ENCODE measurements around the gene TMEM92. TPM values are rescaled to one million over a fixed set of nuclear protein-coding genes. Genes with fewer than 3 reads are reported as not detected.
A peak's percentile ranks its signal among the peaks of the same experiment; 100 is the strongest.

Gene TMEM92
- total and polyA plus RNA-seq, 2 of the 13 experiments (the other 11 are each of a cell fraction or from before 2014, with no cell fraction given): 0.07 TPM; not detected in 1

DNA sequence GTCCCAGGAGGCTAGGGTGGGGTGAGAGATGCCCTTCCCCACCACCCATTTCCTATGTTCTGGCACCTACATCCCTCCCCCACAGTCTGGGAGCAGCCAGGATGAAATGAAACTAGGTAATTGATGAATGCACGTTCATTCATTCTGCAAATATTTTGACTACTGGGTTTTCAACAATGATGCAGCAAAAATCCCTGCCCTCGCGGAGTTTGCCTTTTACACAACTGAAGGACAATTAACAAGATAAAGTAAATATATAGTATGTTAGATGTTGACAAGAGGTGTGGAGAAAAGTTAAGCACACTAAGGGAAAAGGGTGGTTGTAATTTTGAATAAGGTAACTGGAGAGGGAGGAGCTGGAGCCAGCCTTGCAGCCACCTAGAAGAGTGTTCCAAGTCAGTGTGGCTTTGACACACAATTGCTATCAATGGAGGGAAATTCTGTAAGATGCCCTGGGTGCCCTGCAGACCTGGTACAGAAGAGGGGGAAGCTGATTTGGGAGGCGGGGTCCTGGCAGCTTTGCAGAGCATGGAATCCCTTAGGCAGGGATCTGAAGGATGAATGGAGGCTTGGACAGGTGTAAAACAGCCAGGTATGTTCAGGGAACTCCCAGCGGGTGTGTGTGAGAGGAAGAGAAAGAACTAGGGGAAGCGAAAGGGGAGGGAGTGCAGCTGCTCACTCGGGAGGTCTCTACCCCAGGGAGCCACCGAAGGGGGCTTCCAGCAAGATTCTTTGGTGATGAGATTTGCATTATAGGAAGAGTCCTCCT, 2.5 kb downstream of the TMEM92 start (continued):
- TF ChIP-seq EP300 (IDR thresholded peaks at IDR 0.05; ENCODE audit: low read depth in 2 of 2, low read length in 2 of 2) (0 out of 4 replicates have a peak, but pooled peaks of 1 of the 2 experiments have one; percentile 6), EP300 (CRISPR knock-in tag; IDR thresholded peaks at IDR 0.05; ENCODE audit: borderline replicate concordance) (no peak), SP1 (IDR thresholded peaks at IDR 0.05) (no peak), SP1 (CRISPR knock-in tag; IDR thresholded peaks at IDR 0.05) (no peak), ZNF703 (CRISPR knock-in tag; IDR thresholded peaks at IDR 0.05; ENCODE audit: borderline replicate concordance) (no peak), NFE2L2 (IDR thresholded peaks at IDR 0.05; ENCODE audit: low read length) (peak; percentile 83; the same call in 1 of the 2 replicates), GFI1 (CRISPR knock-in tag; IDR thresholded peaks at IDR 0.05; ENCODE audit: borderline replicate concordance) (no peak), ETV5 (CRISPR knock-in tag; IDR thresholded peaks at IDR 0.05; ENCODE audit: borderline replicate concordance) (no peak), FOSL2 (CRISPR knock-in tag; IDR thresholded peaks at IDR 0.05) (no peak), ZNF263 (CRISPR knock-in tag; IDR thresholded peaks at IDR 0.05) (no peak), GABPA (IDR thresholded peaks at IDR 0.05; ENCODE audit: low read depth, low read length) (no peak), GABPA (CRISPR knock-in tag; IDR thresholded peaks at IDR 0.05; ENCODE audit: low read depth) (no peak), ZNF766 (CRISPR knock-in tag; IDR thresholded peaks at IDR 0.05; ENCODE audit: borderline replicate concordance) (no peak), HHEX (CRISPR knock-in tag; IDR thresholded peaks at IDR 0.05) (0 out of 2 replicates have a peak, but pooled peaks have one; percentile 19), AKAP8 (CRISPR knock-in tag; IDR thresholded peaks at IDR 0.05) (no peak), SAP130 (CRISPR knock-in tag; IDR thresholded peaks at IDR 0.05; ENCODE audit: low read depth) (0 out of 2 replicates have a peak, but pooled peaks have one; percentile 11), ZNF572 (CRISPR knock-in tag; IDR thresholded peaks at IDR 0.05) (no peak), ZMAT3 (CRISPR knock-in tag; conservative IDR thresholded peaks at IDR 0.05) (no peak), PCBP2 (optimal IDR thresholded peaks at IDR 0.05; ENCODE audit: low read depth, low read length, poor library complexity, severe bottlenecking) (no peak), MAFF (IDR thresholded peaks at IDR 0.05; ENCODE audit: low read depth, low read length) (peak; percentile 24; the same call in 1 of the 2 replicates)
- TF ChIP-seq, protein P1, sequence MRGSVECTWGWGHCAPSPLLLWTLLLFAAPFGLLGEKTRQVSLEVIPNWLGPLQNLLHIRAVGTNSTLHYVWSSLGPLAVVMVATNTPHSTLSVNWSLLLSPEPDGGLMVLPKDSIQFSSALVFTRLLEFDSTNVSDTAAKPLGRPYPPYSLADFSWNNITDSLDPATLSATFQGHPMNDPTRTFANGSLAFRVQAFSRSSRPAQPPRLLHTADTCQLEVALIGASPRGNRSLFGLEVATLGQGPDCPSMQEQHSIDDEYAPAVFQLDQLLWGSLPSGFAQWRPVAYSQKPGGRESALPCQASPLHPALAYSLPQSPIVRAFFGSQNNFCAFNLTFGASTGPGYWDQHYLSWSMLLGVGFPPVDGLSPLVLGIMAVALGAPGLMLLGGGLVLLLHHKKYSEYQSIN (CRISPR knock-in tag; IDR thresholded peaks at IDR 0.05; ENCODE audit: borderline replicate concordance): no peak
- TF ChIP-seq, protein P2, sequence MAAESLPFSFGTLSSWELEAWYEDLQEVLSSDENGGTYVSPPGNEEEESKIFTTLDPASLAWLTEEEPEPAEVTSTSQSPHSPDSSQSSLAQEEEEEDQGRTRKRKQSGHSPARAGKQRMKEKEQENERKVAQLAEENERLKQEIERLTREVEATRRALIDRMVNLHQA (CRISPR knock-in tag; IDR thresholded peaks at IDR 0.05): no peak
- TF ChIP-seq, protein P3, sequence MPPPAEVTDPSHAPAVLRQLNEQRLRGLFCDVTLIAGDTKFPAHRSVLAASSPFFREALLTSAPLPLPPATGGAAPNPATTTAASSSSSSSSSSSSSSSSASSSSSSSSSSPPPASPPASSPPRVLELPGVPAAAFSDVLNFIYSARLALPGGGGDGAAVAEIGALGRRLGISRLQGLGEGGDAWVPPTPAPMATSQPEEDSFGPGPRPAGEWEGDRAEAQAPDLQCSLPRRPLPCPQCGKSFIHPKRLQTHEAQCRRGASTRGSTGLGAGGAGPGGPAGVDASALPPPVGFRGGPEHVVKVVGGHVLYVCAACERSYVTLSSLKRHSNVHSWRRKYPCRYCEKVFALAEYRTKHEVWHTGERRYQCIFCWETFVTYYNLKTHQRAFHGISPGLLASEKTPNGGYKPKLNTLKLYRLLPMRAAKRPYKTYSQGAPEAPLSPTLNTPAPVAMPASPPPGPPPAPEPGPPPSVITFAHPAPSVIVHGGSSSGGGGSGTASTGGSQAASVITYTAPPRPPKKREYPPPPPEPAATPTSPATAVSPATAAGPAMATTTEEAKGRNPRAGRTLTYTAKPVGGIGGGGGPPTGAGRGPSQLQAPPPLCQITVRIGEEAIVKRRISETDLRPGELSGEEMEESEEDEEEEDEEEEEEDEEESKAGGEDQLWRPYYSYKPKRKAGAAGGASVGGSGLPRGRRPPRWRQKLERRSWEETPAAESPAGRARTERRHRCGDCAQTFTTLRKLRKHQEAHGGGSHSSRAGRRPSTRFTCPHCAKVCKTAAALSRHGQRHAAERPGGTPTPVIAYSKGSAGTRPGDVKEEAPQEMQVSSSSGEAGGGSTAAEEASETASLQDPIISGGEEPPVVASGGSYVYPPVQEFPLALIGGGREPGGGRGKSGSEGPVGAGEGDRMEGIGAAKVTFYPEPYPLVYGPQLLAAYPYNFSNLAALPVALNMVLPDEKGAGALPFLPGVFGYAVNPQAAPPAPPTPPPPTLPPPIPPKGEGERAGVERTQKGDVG (CRISPR knock-in tag; IDR thresholded peaks at IDR 0.05; ENCODE audit: borderline replicate concordance): no peak
- TF ChIP-seq, protein P4, sequence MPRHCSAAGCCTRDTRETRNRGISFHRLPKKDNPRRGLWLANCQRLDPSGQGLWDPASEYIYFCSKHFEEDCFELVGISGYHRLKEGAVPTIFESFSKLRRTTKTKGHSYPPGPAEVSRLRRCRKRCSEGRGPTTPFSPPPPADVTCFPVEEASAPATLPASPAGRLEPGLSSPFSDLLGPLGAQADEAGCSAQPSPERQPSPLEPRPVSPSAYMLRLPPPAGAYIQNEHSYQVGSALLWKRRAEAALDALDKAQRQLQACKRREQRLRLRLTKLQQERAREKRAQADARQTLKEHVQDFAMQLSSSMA (CRISPR knock-in tag; IDR thresholded peaks at IDR 0.05): no peak
- TF ChIP-seq, protein P5, sequence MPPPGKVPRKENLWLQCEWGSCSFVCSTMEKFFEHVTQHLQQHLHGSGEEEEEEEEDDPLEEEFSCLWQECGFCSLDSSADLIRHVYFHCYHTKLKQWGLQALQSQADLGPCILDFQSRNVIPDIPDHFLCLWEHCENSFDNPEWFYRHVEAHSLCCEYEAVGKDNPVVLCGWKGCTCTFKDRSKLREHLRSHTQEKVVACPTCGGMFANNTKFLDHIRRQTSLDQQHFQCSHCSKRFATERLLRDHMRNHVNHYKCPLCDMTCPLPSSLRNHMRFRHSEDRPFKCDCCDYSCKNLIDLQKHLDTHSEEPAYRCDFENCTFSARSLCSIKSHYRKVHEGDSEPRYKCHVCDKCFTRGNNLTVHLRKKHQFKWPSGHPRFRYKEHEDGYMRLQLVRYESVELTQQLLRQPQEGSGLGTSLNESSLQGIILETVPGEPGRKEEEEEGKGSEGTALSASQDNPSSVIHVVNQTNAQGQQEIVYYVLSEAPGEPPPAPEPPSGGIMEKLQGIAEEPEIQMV (CRISPR knock-in tag; IDR thresholded peaks at IDR 0.05; ENCODE audit: low read depth): no peak
